NCI-H1048 (cell line): ENCODE measurements around the gene TMEM41B.
"Not testable (repeated sequence)": the region's sequence is repeated elsewhere in the genome, so short reads cannot be mapped to it uniquely, and the experiment has no call there.

Experiments used
- DNase-seq: peaks from one replicate; lab custom pipeline; 2025; lab: John Stamatoyannopoulos, UW

TMEM41B gene, protein sequence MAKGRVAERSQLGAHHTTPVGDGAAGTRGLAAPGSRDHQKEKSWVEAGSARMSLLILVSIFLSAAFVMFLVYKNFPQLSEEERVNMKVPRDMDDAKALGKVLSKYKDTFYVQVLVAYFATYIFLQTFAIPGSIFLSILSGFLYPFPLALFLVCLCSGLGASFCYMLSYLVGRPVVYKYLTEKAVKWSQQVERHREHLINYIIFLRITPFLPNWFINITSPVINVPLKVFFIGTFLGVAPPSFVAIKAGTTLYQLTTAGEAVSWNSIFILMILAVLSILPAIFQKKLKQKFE

DNA sequence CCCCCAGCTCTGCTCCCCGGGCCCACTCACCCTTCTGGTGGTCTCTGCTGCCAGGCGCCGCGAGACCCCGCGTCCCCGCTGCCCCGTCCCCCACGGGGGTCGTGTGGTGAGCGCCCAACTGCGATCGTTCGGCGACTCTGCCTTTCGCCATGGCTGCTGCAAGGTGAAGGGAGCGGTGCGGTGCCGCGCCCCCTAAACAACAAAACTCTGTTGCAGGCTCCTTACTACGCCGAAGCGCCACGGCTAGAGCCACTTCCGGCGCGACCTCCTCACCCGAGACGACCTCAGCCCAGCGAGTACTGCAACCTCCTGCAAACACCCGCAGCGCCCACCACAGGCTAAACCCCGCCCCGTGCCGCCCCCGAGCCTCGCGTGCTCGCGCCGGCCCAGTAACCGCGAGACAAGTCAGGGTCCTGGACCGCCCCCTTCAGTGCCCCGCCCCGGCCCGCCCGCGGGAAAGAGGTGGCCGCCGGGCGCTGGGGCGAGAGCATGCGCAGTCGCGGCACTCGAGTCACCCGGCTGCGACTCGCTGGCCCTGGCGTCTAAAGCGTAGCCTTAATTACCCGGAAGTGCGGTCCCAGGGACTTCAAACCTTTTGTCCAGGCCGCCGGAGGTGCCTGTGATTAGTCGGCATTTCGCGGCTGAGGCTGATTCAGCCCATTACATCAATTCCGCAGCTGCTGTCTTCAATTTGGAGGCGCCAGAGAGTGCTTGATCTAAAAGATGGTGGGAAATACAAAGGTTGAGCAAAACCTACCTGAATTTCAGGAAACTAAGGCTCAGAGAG lies at the start of gene TMEM41B:
Gene TMEM41B, minus strand, starts transcription at position 303 of the 787 bp plus-strand sequence. Its CDS starts 152 bp downstream, at position 151.
- peak; percentile 99 for DNase-seq

DNA sequence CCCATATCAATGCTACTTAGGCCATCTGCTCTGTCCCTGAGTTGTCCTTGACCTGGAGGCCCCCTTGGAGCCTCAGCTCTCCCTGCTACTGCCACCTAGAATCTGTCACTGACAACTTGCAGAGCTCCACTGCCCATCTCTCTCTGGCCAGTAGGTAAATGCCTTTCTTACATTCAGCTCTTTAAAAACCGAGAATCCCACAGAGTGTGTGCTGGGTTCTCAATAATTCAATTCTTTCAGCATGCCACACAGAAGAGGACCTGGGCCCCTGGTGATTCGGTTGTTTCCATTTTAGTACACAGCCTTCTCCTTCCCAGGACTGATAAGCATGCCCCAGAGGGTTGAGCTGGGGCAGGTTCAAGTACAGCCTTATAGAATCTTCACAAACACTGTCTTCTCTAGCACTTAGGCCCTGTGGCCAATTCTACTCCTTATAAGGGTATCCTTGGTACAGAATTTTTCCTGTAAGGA lies 48.0 kb upstream of the TMEM41B start:
- DNase-seq = no peak

DNA sequence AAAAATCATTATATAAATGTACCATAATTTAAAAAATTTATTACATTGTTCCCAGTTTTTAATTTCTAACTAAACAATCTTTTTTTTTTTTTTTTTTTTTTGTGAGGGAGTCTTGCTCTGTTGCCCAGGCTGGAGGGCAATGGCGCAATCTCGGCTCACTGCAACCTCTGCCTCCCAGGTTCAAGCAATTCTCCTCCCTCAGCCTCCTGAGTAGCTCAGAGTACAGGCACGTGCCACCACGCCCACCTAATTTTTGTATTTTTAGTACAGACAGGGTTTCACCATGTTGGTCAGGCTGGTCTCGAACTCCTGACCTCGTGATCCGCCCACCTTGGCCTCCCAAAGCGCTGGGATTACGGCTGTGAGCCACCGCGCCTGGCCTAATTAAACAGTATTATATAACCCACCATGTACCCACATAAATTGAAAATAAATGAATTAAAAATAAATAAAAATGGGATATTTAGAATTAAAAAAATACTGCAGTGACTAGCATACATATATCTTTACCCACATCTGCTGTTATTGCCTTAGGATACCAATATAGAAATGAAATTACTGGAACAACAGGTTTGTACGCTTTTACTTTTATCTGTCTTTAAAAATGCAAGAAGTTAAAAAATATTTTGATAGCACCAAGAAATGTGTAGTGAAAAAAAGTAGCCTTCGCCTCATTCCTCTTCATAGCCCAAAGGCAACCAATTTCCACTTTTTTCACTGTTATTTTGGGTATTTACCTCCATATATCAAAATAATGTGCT lies 46.6 kb upstream of the TMEM41B start:
- DNase-seq = not testable (repeated sequence)

DNA sequence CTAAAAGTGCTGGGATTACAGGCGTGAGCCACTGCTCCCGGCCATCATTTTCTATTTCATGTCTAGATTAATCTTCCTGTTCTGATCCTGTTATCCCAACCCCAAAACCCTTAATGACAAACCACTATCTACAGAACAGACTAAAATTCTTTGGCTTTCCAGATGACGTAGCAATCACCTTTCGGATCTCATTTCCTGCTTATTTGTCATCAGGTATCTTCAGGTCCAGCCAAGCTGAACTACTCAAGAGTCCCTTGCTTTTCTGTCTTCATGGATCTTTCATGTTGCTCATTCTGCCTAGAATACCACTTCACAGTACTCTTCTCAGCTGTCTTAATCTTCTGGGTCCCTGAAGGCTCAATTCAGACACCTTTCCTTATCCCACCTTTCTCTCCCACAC lies 42.6 kb upstream of the TMEM41B start:
- no peak for DNase-seq

DNA sequence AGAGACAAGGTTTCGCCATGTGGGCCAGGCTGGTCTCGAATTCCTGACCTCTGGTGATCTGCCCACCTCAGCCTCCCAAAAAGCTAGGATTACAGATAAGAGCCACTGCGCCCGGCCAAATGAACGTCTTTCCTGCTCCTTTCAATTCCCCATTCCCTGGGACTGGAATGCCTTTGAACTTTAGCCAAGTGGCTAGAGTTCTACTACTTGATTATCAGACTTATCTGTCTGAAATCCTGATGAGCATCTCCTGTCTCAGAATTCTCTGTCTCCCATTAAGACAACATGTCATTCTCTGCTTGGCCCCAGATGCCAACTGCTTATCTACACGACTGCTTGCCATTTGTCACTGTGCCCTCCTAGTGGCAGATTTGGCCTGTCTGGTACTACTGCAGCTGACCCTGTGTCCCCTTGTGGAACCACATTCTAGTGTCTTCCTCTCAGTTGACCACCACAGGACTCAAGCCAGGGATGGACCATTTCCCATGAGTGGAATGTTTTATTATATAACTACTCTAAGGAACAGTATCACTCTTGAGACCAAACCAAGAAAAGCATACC lies 37.0 kb upstream of the TMEM41B start:
- DNase-seq = no peak

DNA sequence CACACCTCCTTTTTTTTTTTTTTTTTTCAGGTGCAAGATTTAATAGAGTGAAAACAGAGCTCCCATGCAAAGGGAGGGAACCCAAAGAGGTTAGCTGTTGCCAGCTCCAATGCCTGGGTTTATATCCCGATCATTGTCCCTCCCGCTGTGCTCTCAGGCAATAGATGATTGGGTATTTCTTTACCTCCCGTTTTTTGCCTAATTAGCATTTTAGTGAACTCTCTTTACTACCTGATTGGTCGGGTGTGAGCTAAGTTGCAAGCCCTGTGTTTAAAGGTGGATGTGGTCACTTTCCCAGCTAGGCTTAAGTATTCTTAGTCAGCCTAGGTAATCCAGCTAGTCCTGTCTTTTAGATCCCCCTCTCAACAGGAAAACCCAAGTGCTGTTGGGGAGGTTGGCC lies 33.4 kb upstream of the TMEM41B start:
- not testable (repeated sequence) for DNase-seq

DNA sequence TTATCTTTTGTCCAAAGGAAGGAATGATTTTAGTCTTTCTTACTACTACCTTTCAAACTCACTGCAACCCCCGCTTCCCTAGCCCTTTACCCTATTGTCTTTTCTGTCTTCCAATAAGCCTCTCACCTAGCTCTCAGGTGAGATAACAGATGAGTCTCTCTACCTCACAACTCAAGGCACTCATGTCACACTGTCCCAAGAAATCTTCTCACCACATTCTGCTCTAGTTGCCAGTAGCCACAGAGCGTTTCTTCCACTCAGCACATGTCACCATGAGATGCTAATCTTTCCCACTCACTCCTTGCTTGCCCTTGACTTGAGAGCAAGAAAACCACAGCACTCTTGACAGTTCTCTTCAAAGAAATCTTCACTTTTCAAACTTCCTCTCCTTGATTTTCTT lies 32.7 kb upstream of the TMEM41B start:
- no peak for DNase-seq

DNA sequence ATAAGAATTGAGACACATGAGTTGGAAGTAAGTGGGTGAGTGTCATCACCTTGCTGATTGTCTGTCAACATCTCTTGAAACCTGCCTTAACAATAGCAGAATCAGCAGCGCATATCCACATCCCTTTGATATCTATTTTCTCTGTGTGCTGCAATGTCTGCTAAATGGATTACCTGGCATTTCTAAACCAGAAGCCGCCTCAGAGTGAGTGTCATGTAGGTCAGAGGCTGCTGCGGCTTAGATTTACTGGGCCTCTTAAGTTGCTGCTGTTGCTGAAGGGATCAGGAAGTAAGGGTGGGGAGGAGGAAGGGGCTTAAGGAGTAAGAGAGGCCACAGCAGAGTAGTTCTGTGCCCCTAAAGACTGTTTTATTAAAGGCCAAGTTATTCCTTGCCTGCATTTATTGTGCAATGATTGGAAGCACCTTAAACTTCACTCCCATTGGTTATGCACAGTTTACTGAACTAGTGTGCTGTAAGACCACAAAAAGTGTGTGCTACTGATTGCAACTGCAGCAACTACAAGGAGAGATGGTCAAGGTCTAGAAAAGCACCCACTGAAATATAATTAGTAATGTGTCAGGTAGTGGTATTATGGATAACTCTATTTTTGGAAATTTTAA lies 29.8 kb upstream of the TMEM41B start:
- no peak for DNase-seq

DNA sequence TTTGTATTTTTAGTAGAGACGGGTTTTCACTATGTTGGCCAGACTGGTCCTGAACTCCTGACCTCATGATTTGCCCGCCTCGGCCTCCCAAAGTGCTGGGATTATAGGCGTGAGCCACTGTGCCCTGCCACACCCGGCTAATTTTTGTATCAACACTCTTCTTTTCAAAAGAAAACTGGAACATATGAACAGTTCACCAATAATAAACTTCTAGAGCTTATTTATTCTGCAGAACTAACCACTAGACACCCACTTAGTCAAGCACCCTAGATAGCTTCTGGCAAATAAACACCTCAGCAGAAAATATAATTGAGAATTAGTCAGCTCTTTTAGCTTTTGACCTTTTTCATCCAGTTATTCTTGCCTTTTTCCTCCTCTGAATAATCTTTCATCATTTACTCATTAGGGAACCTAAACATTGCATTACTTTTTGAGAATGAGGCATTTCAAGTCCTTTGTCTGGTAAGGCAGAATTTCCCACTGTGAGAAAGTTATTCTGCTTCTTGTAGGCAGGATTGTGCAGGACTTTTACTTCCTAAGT lies 27.3 kb upstream of the TMEM41B start:
- no peak for DNase-seq

DNA sequence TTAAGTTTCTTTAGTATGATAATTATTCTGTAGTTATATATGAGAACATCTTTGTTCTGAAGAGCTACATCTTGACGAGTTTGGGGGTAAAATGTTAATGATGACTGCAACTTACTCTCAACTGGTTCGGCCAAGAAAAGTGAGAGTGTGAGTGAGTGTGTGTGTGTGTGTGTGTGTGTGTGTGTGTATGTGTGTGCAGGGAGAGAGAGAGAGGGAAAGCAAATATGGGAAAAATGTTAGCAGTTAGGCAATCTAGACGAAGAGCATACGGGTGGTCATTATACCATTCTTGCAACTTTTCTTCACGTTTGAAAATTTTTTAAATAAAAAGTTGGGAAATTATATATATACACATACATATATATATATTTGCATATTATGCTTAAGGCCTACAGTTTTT lies 18.3 kb upstream of the TMEM41B start:
- DNase-seq = no peak

DNA sequence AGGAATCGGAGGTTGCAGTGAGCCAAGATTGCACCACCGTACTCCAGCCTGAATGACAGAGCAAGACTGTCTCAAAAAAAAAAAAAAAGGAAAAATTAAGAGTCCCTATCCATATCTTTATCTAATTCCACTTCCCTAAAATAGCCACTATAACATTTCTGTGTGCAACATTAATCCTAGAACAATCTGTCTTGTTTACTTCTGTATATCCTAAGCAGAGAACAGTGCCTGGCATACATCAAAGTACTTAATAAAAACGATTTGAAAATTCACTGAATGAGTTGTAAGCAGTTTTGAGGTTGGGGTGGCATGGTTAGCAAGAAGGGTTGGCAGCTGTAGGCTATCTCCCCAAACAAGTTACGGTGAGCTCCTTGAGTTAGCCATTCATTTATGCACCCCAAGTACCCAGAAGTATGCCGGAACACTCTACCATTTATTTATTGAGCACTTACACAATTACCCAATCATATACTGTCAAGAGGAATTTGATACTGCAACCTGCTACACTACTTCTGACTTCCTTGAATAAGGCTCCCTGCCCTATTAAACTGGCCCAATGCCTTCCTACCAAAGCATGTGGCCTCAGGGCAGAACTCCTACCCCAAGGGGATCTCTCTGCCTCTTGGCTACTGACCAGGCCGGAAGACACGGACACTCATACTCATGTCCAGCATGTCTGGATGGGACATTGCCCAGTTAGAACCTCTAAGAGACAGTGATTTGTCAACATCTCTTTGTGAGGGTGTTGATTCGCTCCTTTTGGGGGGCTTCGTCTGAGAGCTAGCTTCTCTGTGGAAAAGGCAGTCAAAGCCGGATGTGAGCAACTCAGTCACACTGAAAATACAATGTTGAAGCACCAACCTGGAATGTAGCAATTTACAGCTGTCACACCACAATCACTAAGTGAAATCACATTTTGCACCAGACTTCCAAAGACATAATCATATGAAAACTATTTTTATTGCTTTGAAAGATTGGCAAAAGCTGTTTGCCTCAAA lies 16.3 kb upstream of the TMEM41B start:
- no peak for DNase-seq

DNA sequence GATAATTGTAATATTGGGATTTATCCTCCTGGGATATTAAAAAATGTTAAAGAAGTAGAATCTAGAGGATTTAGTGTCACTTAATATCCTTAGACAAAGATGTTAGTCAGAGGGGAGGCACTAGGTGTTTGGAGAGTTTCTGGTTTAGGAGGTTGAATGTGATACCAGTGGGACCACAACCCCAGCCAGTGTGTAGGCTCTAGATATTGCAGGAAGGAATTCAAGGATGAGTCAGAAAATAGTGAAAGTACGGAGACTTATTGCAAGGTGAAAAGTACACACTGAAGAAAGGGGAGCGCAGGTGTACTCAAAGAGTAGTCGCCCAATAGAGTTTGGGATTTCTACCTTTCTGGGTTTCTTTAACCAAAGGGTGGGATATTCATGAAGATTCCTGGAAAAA lies 5.7 kb upstream of the TMEM41B start:
- DNase-seq = no peak

DNA sequence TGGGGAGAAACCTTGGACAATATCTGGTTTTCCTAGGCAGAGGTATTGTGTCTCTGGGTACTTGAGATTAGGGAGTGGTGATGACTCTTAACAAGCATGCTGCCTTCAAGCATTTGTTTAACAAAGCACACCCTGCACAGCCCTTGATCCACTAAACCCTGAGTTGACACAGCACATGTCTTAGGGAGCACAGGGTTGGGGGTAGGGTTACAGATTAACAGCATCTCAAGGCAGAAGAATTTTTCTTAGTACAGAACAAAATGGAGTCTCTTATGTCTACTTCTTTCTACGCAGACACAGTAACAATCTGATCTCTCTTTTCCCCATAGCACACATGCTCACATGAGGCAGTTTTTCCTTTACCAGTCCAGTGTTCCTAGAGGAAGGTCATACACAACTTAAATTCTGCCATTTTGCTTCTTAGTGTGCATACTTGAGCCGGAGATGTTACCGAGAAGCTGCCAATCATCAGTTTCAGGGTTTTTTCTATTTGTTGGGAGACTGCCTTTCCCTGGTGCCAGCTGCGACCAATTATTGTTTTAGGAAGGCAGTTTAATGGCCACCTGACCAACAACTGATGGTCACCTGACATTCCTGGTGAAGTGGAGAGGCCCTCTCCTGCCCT lies 5.1 kb upstream of the TMEM41B start:
- not testable (repeated sequence) for DNase-seq

DNA sequence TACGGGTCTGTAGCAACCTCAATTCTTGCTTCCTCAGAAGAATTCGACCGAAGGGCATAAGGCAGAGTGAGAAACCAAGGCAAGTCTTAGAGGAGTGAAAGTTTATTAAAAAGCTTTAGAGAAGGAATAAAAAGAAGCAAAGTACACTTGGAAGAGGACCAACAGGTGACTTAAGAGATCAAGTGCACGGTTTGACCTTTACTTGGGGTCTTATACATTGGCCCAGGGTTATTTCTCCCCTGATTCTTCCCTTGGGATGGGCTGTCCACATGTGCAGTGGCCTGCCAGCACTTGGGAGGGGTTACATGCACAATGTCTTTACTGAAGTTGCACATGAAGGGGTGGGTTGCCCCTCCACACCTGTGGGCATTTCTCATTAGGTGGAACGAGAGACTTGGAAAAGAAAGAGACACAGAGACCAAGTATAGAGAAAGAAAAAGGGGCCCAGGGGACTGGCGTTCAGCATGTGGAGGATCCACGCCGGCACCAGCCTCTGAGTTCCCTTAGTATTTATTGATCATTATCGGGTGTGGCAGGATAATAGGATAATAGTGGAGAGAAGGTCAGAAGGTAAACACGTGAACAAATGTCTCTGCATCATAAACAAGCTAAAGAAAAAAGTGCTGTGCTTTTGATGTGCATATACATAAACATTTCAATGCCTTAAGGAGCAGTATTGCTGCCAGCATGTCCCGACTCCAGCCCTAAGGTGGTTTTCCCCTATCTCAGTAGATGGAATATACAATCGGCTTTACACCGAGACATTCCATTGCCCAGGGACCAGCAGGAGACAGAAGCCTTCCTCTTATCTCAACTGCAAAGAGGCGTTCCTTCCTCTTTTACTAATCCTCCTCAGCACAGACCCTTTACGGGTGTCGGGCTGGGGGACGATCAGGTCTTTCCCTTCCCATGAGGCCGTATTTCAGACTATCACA lies 4.3 kb upstream of the TMEM41B start:
- DNase-seq = not testable (repeated sequence)

DNA sequence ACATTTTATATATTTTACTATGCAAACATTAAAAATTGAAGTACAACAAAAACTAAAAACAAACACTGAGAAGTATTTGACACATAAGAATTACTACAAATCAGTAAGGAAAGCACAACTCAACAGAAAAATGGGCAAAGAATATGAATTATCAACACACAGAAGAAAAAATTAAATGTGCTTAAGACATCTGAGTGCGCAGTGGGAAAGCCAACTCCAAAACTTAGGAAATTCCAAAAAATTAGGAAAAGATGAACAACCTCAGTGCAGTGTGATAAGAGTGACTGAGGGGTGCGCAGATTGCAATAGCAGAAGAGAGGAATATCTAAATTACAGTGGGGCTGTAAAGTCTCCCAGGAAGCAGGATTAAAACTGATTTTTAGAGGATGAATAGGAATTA lies 1.9 kb upstream of the TMEM41B start:
- DNase-seq = no peak

DNA sequence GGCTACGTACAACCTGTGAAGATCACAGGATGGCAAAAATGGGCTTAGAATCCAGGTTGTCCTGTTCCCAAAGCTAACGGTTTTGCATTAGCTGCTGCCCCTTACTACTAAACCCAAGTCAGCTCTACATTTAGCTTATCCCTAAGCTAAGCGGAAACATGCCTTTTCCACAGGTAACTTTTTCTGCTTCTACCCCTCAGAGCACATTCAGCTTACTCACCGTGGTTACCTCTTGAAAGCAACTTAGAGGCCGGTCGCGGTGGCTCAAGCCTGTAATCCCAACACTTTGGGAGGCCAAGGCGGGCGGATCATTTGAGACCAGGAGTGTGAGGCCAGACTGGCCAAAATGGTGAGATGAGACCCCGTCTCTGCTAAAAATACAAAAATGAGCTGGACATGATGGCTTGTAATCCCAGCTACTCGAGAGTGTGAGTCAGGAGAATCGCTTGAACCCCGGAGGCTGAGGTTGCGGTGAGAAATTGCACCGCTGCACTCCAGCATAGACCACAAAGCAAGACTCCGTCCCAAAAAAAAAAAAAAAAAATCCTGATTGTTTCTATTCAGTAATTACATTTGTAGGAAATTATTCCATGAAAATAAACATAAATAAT lies 790 bp upstream of the TMEM41B start:
- no peak for DNase-seq

DNA sequence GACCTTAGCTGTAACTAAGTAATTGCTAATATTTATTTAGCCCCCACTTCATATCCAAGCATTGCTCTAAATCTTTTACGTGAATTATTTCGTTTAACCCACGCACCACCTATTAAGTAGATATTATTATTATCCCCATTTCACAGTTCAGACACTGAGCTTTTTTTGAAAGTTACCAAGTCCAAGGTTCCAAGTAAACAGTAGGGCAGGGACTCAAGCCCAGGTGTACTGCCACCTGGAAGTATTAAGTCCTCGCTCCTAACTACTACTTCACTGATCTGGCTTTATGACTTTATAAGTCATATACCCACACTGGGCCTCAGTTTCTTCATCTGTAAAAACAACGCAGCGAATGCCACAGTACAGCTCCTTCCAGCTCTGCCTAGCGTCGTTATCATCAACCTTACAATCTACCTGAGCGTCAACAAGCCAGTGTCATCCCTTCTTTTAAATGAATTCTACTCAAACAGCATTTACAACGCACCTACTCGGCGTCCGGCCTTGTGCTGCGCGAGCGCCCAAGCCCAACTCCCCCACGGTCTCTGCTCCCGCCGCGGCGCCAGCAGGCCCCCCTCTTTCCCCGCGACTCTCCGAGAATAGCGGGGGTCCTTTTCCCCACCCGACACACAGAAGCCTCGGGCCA lies 624 bp downstream of the TMEM41B start:
- no peak for DNase-seq
